ENCODE measurements around the gene ANGPTL4. TPM values are rescaled to one million over a fixed set of nuclear protein-coding genes. Genes with fewer than 3 reads are reported as not detected.
"Not testable (repeated sequence)": the region's sequence is repeated elsewhere in the genome, so short reads cannot be mapped to it uniquely, and the experiment has no call there.

ANGPTL4 gene
- 4.1 and 4.3 TPM in 2 replicates for polyA plus RNA-seq (2013)

GRCh38 chr19:8363803-8364771 lies at the start of gene ANGPTL4:
Gene ANGPTL4, plus strand, starts transcription at chr19:8364155. Its CDS starts 167 bp downstream, at chr19:8364322.
- H3K4ac ChIP-seq (ENCODE audit: low read depth, low read length): no peak within 1 kb of the TSS
- H2AFZ ChIP-seq (ENCODE audit: insufficient read depth, low read length, poor library complexity): peak within 1 kb of the TSS; percentile 66
- H2BK5ac ChIP-seq (ENCODE audit: low read depth, low read length, poor library complexity): no peak within 1 kb of the TSS
- H3K27me3 ChIP-seq (ENCODE audit: insufficient read depth, low read length): peaks cover 6% of the 10 kb centered on the region
- no peak within 1 kb of the TSS for H3K23ac ChIP-seq (ENCODE audit: low read length)
- peak; percentile 70 to 80 for DNase-seq
- H3K36me3 ChIP-seq (ENCODE audit: control insufficient read depth in 1 of 2, insufficient read depth in 2 of 2, low read length in 2 of 2): no peaks in the 10 kb centered on the region
- H2AK5ac ChIP-seq (ENCODE audit: low read length): no peak within 1 kb of the TSS
- peaks cover 3% of the 10 kb centered on the region for H3K79me2 ChIP-seq (ENCODE audit: control insufficient read depth, insufficient read depth, low read length, poor library complexity)
- H4K12ac ChIP-seq (ENCODE audit: low read depth, low read length): no peak within 1 kb of the TSS
- no CpG with 5 or more reads among the region's 81 CpGs for WGBS (ENCODE audit: extremely low coverage, insufficient coverage, insufficient read length)
- no peak within 1 kb of the TSS for H4K91ac ChIP-seq (ENCODE audit: low read depth, low read length)
- H2BK120ac ChIP-seq (ENCODE audit: insufficient read depth, low read length, poor library complexity): no peak within 1 kb of the TSS
- peaks cover 20 to 26% of the 10 kb centered on the region in 2 experiments for H3K4me1 ChIP-seq (ENCODE audit: control insufficient read depth in 1 of 2, insufficient read depth in 2 of 2, low read length in 2 of 2)
- peaks cover 10% of the 10 kb centered on the region for H3K79me1 ChIP-seq (ENCODE audit: low read length)
- peak within 1 kb of the TSS; percentile 93 for H3K4me2 ChIP-seq (ENCODE audit: low read length)
- H3K14ac ChIP-seq (ENCODE audit: low read length): no peak within 1 kb of the TSS
- no peak within 1 kb of the TSS for H3K27ac ChIP-seq (ENCODE audit: low read depth, low read length)
- peak within 1 kb of the TSS; percentile 25 for H4K8ac ChIP-seq (ENCODE audit: low read depth, low read length)
- no peak within 1 kb of the TSS for H3K9ac ChIP-seq (ENCODE audit: low read length)
- H3K9me3 ChIP-seq (ENCODE audit: insufficient read depth, low read depth, low read length): peaks cover 13% of the 10 kb centered on the region
- no peak within 1 kb of the TSS for H3K18ac ChIP-seq (ENCODE audit: low read length)
- H3K4me3 ChIP-seq (ENCODE audit: low read depth, low read length): peak within 1 kb of the TSS; percentile 48
- no peak within 1 kb of the TSS for H2BK12ac ChIP-seq (ENCODE audit: low read length)

- H3K4me3 ChIP-seq (ENCODE audit: low read depth, low read length); H2BK12ac ChIP-seq (ENCODE audit: low read length); H2AFZ ChIP-seq (ENCODE audit: insufficient read depth, low read length, poor library complexity); H3K9me3 ChIP-seq (ENCODE audit: insufficient read depth, low read depth, low read length); H4K91ac ChIP-seq (ENCODE audit: low read depth, low read length); H2BK5ac ChIP-seq (ENCODE audit: low read depth, low read length, poor library complexity); H2BK120ac ChIP-seq (ENCODE audit: insufficient read depth, low read length, poor library complexity); H3K14ac ChIP-seq (ENCODE audit: low read length); H3K9ac ChIP-seq (ENCODE audit: low read length); H3K23ac ChIP-seq (ENCODE audit: low read length); H3K4ac ChIP-seq (ENCODE audit: low read depth, low read length); H3K4me2 ChIP-seq (ENCODE audit: low read length); H3K4me1 ChIP-seq (ENCODE audit: control insufficient read depth in 1 of 2, insufficient read depth in 2 of 2, low read length in 2 of 2); H3K79me1 ChIP-seq (ENCODE audit: low read length); H4K12ac ChIP-seq (ENCODE audit: low read depth, low read length); H3K79me2 ChIP-seq (ENCODE audit: control insufficient read depth, insufficient read depth, low read length, poor library complexity); H3K18ac ChIP-seq (ENCODE audit: low read length); H3K27me3 ChIP-seq (ENCODE audit: insufficient read depth, low read length); H2AK5ac ChIP-seq (ENCODE audit: low read length); H4K8ac ChIP-seq (ENCODE audit: low read depth, low read length); H3K27ac ChIP-seq (ENCODE audit: low read depth, low read length): not testable (repeated sequence)
- WGBS (ENCODE audit: extremely low coverage, insufficient coverage, insufficient read length): no CpG with 5 or more reads among the region's 11 CpGs
- DNase-seq: peak; percentile 93 to 97
- H3K36me3 ChIP-seq (ENCODE audit: control insufficient read depth in 1 of 2, insufficient read depth in 2 of 2, low read length in 2 of 2): peaks cover 39 to 45% of the 10 kb centered on the region in 2 experiments
Observed at GRCh38 chr19:8314981-8315640, 48.8 kb upstream of the ANGPTL4 start.

DNA sequence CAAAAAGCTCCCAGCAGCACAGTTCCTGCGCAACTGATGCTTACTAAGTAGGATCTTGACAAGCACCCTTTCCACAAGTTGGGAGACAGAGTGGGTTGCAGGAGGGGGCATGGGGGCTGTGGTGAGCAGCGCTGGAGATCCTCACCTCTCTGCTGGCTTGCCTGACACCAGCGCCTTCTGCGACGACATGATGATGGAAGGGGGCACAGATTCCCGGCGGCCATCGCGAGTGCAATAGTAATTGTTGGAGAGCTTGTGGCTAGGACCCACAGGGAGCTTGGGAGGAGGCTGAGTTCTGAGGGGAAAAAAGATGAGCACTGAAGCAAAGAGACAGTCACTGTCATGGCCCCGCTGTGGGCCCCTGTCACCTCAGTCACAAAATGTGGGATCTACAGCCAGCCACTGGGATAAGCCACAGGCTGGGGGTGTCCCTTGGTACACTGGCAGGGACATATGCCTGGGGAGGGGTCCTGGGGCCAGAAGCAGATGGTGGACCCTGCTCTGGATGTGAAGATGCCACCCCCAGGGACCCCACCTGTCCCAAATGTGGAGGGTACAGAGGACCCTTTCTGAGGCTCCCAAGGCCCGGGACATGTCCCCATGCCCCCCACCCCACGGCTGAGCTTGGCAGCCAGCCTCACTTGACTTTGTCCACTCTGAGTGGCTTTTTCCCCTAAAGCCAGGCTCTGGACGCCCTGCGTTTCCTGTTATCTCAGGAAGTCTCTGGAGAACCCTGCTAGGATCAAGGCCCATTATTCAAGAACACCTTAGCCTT lies 47.4 kb upstream of the ANGPTL4 start:
- Histone ChIP-seq H2BK12ac (ENCODE audit: low read length) (no peak overlapping the region), H3K23ac (ENCODE audit: low read length) (no peak overlapping the region), H3K9me3 (ENCODE audit: insufficient read depth, low read depth, low read length) (no peaks in the 10 kb centered on the region), H2AFZ (ENCODE audit: insufficient read depth, low read length, poor library complexity) (no peak overlapping the region), H3K4ac (ENCODE audit: low read depth, low read length) (no peak overlapping the region), H2AK5ac (ENCODE audit: low read length) (no peak overlapping the region), H3K79me1 (ENCODE audit: low read length) (peaks cover 7% of the 10 kb centered on the region), H3K4me2 (ENCODE audit: low read length) (no peak overlapping the region), H4K12ac (ENCODE audit: low read depth, low read length) (no peak overlapping the region), H4K8ac (ENCODE audit: low read depth, low read length) (no peak overlapping the region), H3K4me1 (ENCODE audit: control insufficient read depth in 1 of 2, insufficient read depth in 2 of 2, low read length in 2 of 2) (peaks cover 0 to 3% of the 10 kb centered on the region in 2 experiments), H3K36me3 (ENCODE audit: control insufficient read depth in 1 of 2, insufficient read depth in 2 of 2, low read length in 2 of 2) (peaks cover 28 to 34% of the 10 kb centered on the region in 2 experiments), H3K79me2 (ENCODE audit: control insufficient read depth, insufficient read depth, low read length, poor library complexity) (peaks cover 8% of the 10 kb centered on the region), H3K4me3 (ENCODE audit: low read depth, low read length) (no peak overlapping the region), H3K14ac (ENCODE audit: low read length) (no peak overlapping the region), H2BK120ac (ENCODE audit: insufficient read depth, low read length, poor library complexity) (no peak overlapping the region), H3K18ac (ENCODE audit: low read length) (no peak overlapping the region), H2BK5ac (ENCODE audit: low read depth, low read length, poor library complexity) (no peak overlapping the region), H4K91ac (ENCODE audit: low read depth, low read length) (no peak overlapping the region), H3K27me3 (ENCODE audit: insufficient read depth, low read length) (no peaks in the 10 kb centered on the region), H3K27ac (ENCODE audit: low read depth, low read length) (no peak overlapping the region), H3K9ac (ENCODE audit: low read length) (no peak overlapping the region)
- no peak for DNase-seq
- no CpG with 5 or more reads among the region's 14 CpGs for WGBS (ENCODE audit: extremely low coverage, insufficient coverage, insufficient read length)

- DNase-seq; H4K12ac ChIP-seq (ENCODE audit: low read depth, low read length); H4K8ac ChIP-seq (ENCODE audit: low read depth, low read length); H3K27me3 ChIP-seq (ENCODE audit: insufficient read depth, low read length); H2AK5ac ChIP-seq (ENCODE audit: low read length); H2AFZ ChIP-seq (ENCODE audit: insufficient read depth, low read length, poor library complexity); H3K4me1 ChIP-seq (ENCODE audit: control insufficient read depth in 1 of 2, insufficient read depth in 2 of 2, low read length in 2 of 2); H3K27ac ChIP-seq (ENCODE audit: low read depth, low read length); H3K23ac ChIP-seq (ENCODE audit: low read length); H2BK12ac ChIP-seq (ENCODE audit: low read length); H3K9me3 ChIP-seq (ENCODE audit: insufficient read depth, low read depth, low read length); H2BK120ac ChIP-seq (ENCODE audit: insufficient read depth, low read length, poor library complexity); H3K4ac ChIP-seq (ENCODE audit: low read depth, low read length); H3K9ac ChIP-seq (ENCODE audit: low read length); H3K14ac ChIP-seq (ENCODE audit: low read length); H4K91ac ChIP-seq (ENCODE audit: low read depth, low read length); H3K18ac ChIP-seq (ENCODE audit: low read length); H3K4me2 ChIP-seq (ENCODE audit: low read length); H2BK5ac ChIP-seq (ENCODE audit: low read depth, low read length, poor library complexity); H3K4me3 ChIP-seq (ENCODE audit: low read depth, low read length): not testable (repeated sequence)
- H3K79me1 ChIP-seq (ENCODE audit: low read length): peaks cover 10% of the 10 kb centered on the region
- H3K79me2 ChIP-seq (ENCODE audit: control insufficient read depth, insufficient read depth, low read length, poor library complexity): peaks cover 18% of the 10 kb centered on the region
- no CpG with 5 or more reads among the region's 9 CpGs for WGBS (ENCODE audit: extremely low coverage, insufficient coverage, insufficient read length)
- H3K36me3 ChIP-seq (ENCODE audit: control insufficient read depth in 1 of 2, insufficient read depth in 2 of 2, low read length in 2 of 2): peaks cover 31 to 34% of the 10 kb centered on the region in 2 experiments
Observed at GRCh38 chr19:8318835-8319234, 45.1 kb upstream of the ANGPTL4 start.

Data from trophoblast cell (in vitro differentiated cells and primary cell).